ENCODE measurements around the gene KRT33B. TPM values are rescaled to one million over a fixed set of nuclear protein-coding genes. Genes with fewer than 3 reads are reported as not detected.

KRT33B gene
- total RNA-seq, 1 experiment from 2014 or later: not detected

GRCh38 chr17:41332239-41332638, 37.4 kb downstream of the KRT33B start:
- Histone ChIP-seq H3K27me3 (replicated peaks; ENCODE audit: control insufficient read depth, insufficient read depth, low read length) (no peaks in the 10 kb centered on the region), H3K9me3 (no peaks in the 10 kb centered on the region), H3K4me3 (ENCODE audit: low read depth, low read length) (no peak overlapping the region), H3K4me1 (no peaks in the 10 kb centered on the region), H3K36me3 (ENCODE audit: control insufficient read depth, insufficient read depth, low read length) (no peaks in the 10 kb centered on the region)
- H3K9me3 Mint-ChIP-seq (ENCODE audit: unreplicated experiment): no peaks in the 10 kb centered on the region
- intact Hi-C loops (cut with micrococcal nuclease; ENCODE audit: unreplicated experiment): no loop called here
- no peaks in the 10 kb centered on the region for H3K4me1 Mint-ChIP-seq (ENCODE audit: low read depth, unreplicated experiment)
- DNase-seq: no peak
- ChIA-PET POLR2A (no interaction called here), CTCF (interaction anchor here (1.5 kb wide), 1 partner anchor 330 kb away, joined by 4 read pairs; no protein-coding TSS in a partner anchor)
- no peak overlapping the region for H3K4me3 Mint-ChIP-seq (ENCODE audit: unreplicated experiment)
- no peak overlapping the region for H3K27ac Mint-ChIP-seq (ENCODE audit: unreplicated experiment)
- BruUV-seq (replicated peaks): no TSS peak
- no peaks in the 10 kb centered on the region for H3K27me3 Mint-ChIP-seq (ENCODE audit: insufficient read depth, unreplicated experiment)
- TF ChIP-seq, protein P1, sequence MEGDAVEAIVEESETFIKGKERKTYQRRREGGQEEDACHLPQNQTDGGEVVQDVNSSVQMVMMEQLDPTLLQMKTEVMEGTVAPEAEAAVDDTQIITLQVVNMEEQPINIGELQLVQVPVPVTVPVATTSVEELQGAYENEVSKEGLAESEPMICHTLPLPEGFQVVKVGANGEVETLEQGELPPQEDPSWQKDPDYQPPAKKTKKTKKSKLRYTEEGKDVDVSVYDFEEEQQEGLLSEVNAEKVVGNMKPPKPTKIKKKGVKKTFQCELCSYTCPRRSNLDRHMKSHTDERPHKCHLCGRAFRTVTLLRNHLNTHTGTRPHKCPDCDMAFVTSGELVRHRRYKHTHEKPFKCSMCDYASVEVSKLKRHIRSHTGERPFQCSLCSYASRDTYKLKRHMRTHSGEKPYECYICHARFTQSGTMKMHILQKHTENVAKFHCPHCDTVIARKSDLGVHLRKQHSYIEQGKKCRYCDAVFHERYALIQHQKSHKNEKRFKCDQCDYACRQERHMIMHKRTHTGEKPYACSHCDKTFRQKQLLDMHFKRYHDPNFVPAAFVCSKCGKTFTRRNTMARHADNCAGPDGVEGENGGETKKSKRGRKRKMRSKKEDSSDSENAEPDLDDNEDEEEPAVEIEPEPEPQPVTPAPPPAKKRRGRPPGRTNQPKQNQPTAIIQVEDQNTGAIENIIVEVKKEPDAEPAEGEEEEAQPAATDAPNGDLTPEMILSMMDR (IDR thresholded peaks at IDR 0.05; ENCODE audit: insufficient read depth in 1 of 2, low read depth in 1 of 2, low read length in 1 of 2, severe bottlenecking in 1 of 2, unreplicated experiment in 1 of 2): no peak
- H3K36me3 Mint-ChIP-seq (ENCODE audit: insufficient read depth, unreplicated experiment): no peaks in the 10 kb centered on the region

DNA sequence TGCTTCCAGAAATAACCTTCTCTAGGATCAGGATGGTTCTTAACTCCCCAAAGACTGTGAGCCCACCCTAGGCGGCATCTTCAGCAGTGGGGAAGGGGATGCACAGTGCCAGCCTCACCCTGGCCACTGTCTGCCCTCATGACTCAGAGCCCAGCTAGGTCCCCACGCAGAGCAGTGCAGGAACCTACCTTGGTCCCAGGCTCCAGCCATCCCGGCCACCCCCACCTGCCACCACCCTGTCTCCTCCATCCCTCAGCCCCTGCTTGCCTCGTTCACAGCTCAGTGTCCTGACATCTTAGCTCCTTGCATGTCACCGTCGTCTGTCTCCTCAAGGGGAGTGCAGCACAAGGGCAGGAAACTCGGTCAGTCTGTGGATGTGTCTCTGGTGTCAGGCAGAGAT, 38.0 kb downstream of the KRT33B start:
- Mint-ChIP-seq H3K4me1 (ENCODE audit: low read depth, unreplicated experiment) (no peaks in the 10 kb centered on the region), H3K27ac (ENCODE audit: unreplicated experiment) (no peak overlapping the region), H3K27me3 (ENCODE audit: insufficient read depth, unreplicated experiment) (no peaks in the 10 kb centered on the region), H3K36me3 (ENCODE audit: insufficient read depth, unreplicated experiment) (no peaks in the 10 kb centered on the region), H3K4me3 (ENCODE audit: unreplicated experiment) (no peak overlapping the region), H3K9me3 (ENCODE audit: unreplicated experiment) (no peaks in the 10 kb centered on the region)
- Histone ChIP-seq H3K36me3 (ENCODE audit: control insufficient read depth, insufficient read depth, low read length) (no peaks in the 10 kb centered on the region), H3K4me3 (ENCODE audit: low read depth, low read length) (no peak overlapping the region), H3K27me3 (replicated peaks; ENCODE audit: control insufficient read depth, insufficient read depth, low read length) (no peaks in the 10 kb centered on the region), H3K4me1 (no peaks in the 10 kb centered on the region), H3K9me3 (no peaks in the 10 kb centered on the region)
- no peak for DNase-seq
- TF ChIP-seq, protein P1 (IDR thresholded peaks at IDR 0.05; ENCODE audit: insufficient read depth in 1 of 2, low read depth in 1 of 2, low read length in 1 of 2, severe bottlenecking in 1 of 2, unreplicated experiment in 1 of 2): no peak
- no TSS peak for BruUV-seq (replicated peaks)
- ChIA-PET CTCF (interaction anchor here (1.5 kb wide), 1 partner anchor 331 kb away, joined by 4 read pairs; no protein-coding TSS in a partner anchor), POLR2A (no interaction called here)
- intact Hi-C loops (cut with micrococcal nuclease; ENCODE audit: unreplicated experiment): no loop called here

DNA sequence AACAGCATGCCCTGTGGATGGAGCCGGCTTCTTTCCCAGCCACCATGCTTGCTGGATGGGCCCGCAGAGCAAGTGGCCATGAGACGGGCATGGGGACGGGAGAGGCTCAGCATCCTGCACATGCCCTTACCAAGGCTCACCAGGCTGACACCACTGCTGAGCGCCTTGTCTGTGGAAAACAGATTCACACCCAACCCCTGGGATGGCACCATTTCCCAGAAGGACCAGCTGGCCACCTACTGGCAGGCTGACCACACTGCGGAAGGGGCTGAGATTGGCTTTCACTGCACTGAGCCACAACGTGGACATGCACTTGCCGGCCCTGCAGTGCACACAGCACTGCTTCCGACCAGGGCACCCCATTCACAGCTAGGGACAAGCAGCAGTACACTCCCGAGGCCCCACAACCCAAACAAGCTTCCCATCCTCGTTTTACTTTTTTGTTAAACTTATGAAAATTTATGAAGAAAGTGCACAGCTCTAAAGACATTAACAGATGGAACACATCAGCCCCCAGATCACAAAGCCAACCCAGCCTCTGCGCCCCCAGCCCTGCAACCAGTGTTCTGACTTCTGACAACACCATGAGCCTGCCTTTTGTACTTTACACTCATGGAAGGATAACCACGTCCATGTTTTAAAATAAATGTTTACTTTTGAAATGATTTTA, 40.2 kb downstream of the KRT33B start:
- Mint-ChIP-seq H3K4me1 (ENCODE audit: low read depth, unreplicated experiment) (no peaks in the 10 kb centered on the region), H3K27me3 (ENCODE audit: insufficient read depth, unreplicated experiment) (no peaks in the 10 kb centered on the region), H3K36me3 (ENCODE audit: insufficient read depth, unreplicated experiment) (no peaks in the 10 kb centered on the region), H3K27ac (ENCODE audit: unreplicated experiment) (no peak overlapping the region), H3K4me3 (ENCODE audit: unreplicated experiment) (no peak overlapping the region), H3K9me3 (ENCODE audit: unreplicated experiment) (no peaks in the 10 kb centered on the region)
- no peak overlapping the region for H3K4me3 ChIP-seq (ENCODE audit: low read depth, low read length)
- DNase-seq: peak; percentile 74 to 81
- H3K27me3 ChIP-seq (replicated peaks; ENCODE audit: control insufficient read depth, insufficient read depth, low read length): no peaks in the 10 kb centered on the region
- POLR2A ChIA-PET: no interaction called here
- TF ChIP-seq, protein P1 (IDR thresholded peaks at IDR 0.05; ENCODE audit: insufficient read depth in 1 of 2, low read depth in 1 of 2, low read length in 1 of 2, severe bottlenecking in 1 of 2, unreplicated experiment in 1 of 2): peak; percentile 85 to 91
- CTCF ChIA-PET: interaction anchor here (0.8 to 1.8 kb wide), 7 partner anchors 9 to 472 kb away, joined by 3 to 5 read pairs (median 3); no protein-coding TSS in a partner anchor
- H3K9me3 ChIP-seq: no peaks in the 10 kb centered on the region
- BruUV-seq (replicated peaks): no TSS peak
- no peaks in the 10 kb centered on the region for H3K36me3 ChIP-seq (ENCODE audit: control insufficient read depth, insufficient read depth, low read length)
- intact Hi-C loops (cut with micrococcal nuclease; ENCODE audit: unreplicated experiment): loop anchor here (1.0 to 10.0 kb wide), 3 partner anchors 165 to 420 kb away; partner anchors contain the start of genes KRTAP2-3 and KRTAP2-4
- H3K4me1 ChIP-seq: no peaks in the 10 kb centered on the region
